HG03175 (cell line): ENCODE data around the gene TESMIN.

ENCODE experiments used
- ATAC-seq: cut with Tn5 transposase; IDR thresholded peaks from one replicate; pipeline ENCODE4 v1.9.1; 2021; ENCODE audit warnings: mild to moderate bottlenecking, moderate library complexity; ENCODE audit not compliant: unreplicated experiment

TESMIN gene

DNA sequence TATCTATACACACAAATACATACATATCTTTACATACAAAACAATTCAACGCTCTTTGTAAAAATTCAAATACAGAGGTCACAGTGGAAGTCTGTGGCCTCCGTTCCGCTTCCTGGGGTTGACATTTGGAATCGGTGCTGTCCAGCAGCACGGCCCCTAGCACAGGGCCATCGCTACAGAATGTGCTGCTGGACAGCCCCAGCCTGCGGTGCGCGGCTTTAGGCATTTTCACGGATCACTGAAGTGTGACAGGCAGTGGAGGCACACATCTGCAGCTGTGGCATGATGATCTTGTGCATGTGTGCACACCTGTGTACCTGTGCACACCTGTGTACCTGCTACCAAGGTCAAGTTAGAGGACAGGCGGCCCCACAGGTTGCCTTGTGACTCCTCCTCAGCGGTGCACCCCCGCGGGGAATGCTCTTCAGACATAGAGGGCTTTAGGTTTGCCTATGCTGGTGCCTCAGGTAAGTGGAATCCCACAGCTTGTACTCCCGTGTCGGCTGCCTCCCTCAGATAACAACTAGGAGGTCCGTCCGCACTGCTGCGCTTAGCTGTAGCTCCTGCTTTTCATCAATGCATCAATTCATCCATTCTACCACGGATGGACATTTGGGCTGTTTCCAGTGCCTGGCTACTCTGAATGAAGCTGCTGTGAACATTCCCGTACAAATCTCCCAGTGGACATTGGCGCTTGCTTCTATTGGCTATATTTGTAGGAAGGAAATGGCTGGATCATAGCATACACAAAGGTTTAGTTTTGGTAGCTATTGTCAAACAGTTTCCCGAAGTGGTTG, 37.1 kb downstream of the TESMIN start:
- no peak for ATAC-seq

DNA sequence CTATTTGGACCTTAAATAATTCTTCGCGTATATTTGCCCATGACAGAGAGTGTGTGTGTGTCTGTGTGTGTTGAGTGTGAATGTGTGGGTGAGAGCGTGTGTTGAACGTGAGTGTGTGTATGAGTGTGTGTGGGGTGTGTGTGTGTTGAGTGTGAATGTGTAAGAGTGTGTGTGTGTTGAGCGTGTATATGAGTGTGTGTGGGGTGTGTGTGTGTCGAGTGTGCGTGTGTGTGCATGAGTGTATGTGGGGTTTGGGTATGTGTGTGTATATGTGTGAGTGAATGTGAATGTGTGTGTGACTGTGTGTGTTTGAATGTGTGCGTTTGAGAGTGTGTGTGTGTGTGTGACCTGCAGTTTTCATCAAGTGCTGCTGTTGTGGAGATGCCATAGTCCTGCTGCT, 40.2 kb downstream of the TESMIN start:
- no peak for ATAC-seq

DNA sequence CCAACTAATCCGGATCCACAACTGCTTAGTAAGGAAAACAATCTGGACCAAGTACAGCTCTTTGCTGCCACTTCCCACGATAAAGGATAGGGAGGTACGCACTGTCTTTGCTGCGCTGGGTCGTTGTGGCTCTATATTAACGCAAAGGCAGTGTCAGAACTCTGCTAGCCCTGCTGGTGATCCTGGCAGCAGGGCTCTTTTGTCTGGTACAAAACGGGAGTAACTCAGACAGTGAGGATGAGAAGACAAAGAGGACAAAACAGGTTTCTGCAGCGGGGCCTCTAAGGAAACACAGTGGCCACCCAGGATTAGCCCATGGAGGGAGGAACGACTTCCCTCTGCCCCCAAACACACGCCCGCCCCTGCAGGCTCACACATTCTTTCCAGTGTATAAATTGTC, 40.9 kb downstream of the TESMIN start:
- ATAC-seq: no peak

DNA sequence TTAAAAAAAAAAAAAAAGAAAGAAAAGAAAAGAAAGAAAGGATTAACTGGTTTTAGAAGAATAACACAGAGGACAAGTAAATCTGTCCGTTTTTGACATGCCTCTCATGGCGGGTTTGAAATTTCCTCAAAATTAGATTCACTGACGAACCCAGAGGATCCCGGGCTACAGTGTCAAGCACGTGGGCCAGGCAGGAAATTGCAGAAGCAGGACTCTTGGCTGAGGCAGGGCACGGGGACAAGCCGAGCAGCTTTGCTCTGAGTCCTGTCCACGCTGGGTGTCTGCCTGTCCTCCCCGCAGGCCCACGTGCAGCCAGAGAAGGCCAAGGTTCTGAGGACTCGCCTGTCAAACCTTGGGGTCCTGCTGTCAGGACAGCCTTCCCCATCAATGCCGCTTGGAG, 42.3 kb downstream of the TESMIN start:
- ATAC-seq: no peak

DNA sequence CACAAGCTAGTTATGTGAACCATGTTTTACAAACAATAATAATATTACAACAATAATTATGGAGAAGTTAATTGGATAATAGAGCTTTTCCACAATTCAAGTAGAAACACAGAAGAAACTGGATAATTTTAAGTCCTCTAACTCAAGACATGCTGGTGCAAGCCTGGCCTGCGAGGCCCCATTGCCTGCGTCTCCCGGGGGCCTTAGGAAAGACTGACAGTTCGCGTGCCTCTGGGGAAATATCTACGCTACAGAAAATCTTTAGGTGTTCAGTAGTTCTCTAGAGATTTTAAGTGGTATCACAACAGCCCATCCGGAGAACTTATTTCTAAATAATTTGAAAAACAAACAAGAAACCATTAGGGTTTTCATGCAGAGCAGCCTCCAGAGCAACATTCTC, 43.8 kb downstream of the TESMIN start:
- no peak for ATAC-seq

DNA sequence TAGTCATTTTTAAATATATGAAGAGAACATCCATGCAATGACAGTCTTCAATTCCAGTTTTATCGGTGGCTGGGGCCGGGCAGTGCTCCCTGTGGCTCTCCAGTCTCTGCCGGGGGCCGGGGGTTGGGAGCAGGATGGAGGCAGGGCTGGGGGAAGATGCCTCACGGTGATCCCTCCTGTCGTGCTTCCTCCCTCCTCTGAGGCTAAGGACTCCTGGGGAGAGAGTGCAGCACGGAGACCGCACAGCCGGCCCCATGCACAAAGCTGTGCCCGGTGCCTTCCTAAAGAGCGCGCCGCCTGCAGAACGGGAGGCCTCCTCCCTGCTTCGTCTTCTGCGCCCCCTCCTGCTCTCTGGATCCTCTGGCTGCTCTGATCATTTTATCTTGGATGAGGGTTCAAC, 46.4 kb downstream of the TESMIN start:
- no peak for ATAC-seq

DNA sequence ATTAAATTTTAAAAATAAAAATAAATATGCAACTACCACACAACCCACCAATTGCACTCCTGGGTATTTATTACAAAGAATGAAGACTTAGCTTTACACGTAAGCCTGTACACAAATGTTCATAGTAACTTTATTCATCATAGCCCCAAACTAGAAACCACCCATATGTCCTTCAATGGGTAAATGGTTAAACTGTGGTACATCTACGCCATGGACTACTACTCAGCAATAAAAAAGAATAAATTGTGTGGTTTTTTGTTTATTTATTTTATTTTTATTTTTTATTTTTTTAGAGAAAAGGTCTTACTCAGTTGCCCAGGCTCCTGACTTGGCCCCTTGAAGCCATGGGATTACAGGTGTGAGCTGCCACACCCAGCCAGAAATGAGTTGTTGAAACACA, 52.3 kb downstream of the TESMIN start:
- no peak for ATAC-seq

DNA sequence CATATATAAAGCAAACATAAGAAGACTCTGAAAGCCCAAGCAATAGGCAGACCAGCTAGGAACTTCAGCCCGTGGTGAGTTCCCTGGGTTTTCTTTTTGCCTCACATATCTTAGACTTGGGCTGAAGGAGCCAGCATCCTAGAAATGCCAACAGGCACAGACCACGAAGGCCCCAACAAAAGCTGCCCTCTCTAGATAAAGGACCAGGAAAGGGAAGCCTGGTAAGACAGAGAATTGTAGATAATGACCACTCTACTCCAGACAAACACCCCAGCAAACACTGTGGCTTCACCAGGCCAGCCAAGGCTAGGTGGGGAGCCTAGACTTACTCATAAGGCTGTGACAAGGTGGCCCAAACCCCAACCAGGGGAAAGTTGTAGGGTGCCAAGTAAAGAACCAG, 55.8 kb downstream of the TESMIN start:
- no peak for ATAC-seq

DNA sequence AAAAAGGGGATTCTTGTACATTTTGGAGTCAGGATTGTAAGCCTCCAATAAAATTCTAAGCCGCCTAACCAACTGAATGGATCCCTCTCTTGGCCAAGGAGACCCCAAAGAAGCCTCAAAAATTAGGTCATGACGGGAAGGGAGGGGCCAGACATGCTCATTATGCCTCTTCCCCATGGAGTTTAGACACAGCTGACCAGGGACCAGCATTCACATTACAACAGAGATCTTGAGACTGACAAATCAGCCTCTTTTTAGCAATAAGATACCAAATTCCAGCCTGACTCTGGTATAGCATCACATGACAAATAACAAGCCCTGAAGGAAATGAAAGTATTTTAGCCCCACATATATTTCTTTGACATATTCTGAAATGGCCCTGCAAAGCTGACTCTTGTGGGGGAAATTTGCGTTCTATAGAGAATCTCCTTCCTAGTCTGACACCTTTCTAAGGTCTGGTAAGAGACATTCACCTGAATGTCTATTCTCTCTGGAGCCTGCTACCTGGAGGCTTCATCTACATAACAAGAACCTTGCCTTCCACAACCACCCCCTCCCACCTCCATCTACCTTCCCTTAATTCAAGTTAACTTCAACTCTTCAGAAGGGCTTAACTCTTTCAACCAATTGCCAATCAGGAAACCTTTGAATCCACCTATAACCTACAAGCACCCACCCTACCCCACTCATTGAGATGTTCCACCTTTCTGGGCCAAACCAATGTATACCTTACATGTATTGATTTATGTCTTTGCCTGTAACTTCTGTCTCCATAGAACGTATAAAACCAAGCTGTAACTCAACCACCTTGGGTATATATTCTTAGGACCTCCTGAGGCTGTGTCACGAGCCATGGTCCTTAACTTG, 56.7 kb downstream of the TESMIN start:
- ATAC-seq: no peak

DNA sequence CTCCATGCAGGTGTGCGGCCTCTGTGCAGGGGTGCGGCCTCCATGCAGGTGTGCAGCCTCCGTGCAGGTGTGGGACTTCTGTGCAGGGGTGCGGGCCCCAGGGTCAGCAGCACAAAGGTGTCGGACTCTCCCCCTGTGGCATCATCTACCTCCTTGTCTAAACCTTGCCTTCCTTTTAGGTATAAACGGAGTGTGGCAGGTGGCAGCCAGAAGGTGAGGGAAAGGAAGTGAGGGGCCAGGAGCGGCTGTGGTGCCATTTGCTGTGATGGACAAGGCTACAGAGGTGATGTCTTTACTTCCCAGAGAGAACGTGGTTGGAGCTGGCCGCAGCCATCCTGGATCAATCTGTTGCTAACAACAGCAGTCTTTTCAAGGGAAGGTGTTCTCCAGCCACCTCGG, 57.8 kb downstream of the TESMIN start:
- no peak for ATAC-seq

DNA sequence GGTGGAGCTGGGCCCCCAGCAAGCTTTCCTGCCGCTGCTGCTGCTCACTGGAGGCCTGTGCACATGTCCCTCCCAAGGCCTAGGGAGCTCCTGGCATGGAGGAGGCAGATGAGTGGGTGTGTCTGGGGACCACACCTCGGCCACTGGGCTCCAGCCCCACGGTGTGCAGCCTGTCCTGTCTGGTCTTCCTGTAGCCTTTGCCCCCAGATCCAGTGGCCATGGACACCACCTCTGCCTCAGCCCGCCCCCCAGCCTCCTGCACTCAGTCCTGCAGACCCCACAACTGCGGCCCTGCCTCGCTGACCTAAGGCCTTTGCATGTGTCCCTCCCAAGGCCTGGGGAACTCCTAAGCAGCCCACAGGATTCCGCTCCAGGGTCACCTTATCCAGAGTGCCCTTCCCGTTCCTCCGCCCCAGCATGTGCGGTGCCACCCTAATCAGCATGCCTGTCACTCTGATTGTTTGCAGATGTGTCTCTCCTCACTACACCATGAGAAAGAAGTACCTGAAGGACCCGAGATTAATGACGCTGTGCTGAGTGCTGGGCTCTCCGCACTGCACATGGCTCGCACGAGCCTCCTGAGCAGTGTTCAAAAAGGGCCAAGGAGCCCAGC, 58.3 kb downstream of the TESMIN start:
- no peak for ATAC-seq

DNA sequence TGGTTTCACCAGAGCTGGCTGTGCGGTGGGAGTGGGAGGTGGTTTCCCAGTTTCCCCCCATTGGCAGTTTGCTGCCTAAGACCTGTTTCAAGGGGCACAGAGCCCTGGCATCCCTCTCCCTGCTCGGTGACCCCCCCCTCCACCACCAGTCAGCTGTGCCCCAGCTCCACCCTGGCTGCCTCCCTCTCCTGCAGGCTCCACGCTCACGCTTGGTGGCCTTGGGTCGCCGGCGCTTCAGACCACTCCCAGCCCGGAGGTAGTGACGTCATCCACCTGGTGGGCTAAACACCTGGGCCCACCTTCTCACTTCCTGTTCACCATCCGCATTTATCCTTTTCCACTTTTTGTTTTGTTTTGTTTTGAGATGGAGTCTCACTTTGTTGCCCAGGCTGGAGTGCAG, 59.2 kb downstream of the TESMIN start:
- no peak for ATAC-seq

DNA sequence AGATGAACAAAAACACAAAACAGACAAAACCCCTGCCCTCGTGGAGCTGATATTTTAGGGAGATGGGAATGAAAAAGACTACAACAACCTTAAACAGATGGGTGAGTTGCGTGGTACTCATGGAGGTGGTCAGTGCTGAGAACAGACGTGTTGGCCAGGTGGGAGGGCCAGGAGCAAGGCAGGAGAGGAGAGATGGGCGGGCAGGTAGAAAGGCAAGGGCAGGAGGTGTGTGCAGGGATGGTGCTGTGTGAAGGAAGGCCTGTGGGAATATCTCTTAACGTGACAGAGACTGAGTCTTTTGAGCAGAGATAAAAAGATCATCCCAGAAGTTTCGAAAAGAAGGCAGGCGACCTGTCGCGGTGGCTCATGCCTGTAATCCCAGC, 59.9 kb downstream of the TESMIN start:
- ATAC-seq: no peak

DNA sequence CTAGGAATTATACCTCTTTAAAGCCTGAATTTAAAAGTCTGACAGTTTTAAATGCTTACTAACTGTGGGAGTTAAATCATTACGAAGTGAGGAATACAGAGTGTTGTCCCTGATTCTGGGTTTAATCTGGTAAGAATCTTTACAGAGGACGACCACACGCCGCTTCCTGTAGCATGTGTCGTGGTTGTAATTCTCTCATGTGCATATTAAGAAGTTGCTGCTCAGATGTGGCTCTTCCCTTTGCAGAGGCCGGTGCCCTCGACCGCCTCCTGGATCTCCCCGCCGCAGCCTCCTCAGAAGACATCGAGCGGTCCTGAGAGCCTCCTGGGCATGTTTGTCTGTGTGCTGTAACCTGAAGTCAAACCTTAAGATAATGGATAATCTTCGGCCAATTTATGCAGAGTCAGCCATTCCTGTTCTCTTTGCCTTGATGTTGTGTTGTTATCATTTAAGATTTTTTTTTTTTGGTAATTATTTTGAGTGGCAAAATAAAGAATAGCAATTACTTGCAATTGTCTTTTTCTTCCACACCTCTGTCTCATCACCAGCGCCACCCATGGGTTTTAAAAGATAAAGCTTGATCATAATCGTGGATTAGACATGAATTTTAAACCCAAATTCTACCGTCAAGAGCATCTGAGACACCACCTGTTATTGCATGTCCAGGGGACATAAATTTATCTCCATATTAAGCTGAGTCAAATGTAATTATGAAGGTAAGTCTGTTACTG, 60.5 kb downstream of the TESMIN start:
- no peak for ATAC-seq

DNA sequence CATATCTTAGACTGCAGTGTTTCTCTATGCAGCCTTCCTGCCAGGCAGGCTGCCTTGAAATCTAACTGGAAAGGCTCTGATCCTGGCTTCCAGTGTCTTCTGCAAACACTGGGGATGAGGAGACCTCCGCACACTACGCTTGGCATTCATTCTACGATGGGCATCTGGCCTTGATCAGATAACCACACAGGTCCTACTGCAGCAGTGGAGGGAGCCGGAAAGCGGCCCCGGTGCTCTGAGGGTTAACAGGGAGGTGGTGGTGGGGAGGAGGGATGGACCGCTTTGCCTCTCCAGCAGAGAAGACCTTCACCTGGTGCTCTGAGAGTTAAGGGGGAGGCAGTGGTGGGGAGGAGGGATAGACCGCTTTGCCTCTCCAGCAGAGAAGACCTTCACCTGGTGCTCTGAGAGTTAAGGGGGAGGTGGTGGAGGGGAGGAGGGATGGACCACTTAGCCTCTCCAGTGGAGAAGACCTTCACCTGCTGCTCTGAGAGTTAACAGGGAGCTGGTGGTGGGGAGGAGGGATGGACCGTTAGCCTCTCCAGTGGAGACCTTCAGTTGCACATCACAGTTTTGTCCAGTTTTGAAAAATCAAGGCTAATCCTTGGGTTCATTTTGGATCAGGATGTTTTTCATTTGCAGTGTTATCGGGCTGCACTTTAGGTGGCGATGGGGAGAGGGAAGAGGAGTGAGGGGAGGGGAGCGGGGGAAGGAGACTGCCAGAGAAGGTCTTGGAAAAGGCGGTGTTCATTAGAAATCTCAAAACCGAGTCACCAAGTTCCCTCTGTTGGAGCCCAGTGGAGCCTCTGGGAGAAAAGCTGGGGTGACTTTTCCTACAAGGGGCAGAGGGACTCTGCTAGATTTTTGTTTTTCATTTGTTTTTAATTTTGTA, 61.3 kb downstream of the TESMIN start:
- no peak for ATAC-seq

DNA sequence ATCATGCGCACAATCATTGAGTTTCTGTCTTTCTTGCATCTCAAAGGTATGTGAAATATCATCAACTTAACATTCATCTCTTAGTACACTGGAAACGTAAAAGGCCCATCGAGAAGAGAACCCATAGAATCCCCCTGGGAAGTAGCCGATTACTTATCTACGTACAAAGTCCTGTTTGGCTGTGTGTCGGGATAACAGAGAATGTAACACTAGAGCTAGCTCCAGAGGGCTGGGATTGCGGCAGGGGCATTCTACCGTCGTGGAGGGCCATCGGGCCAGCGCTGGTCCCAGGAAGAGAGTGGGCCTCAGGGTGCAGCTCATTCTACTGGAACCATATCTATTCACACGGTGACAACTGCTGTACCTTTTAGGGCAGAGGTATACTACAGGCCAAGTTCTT, 62.4 kb downstream of the TESMIN start:
- ATAC-seq: no peak

DNA sequence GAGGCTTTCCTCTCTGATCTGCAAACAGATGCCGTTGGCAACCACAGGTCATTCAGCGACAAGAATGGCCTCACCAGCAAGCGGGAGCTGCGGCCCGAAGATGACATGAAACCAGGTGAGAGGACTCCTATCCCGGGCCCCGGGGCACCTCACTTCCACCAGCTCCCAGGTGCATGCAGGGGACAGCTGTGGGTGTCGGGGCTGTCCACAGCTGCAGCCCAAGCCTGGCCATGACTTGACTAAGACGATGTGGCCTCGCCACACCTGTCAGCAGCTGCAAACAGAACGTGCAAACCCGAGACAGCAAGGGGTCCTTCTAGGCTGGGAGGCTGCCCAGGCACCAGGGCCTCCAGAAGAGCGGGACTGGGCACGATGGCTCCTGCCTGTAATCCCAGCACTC, 63.3 kb downstream of the TESMIN start:
- ATAC-seq: no peak

DNA sequence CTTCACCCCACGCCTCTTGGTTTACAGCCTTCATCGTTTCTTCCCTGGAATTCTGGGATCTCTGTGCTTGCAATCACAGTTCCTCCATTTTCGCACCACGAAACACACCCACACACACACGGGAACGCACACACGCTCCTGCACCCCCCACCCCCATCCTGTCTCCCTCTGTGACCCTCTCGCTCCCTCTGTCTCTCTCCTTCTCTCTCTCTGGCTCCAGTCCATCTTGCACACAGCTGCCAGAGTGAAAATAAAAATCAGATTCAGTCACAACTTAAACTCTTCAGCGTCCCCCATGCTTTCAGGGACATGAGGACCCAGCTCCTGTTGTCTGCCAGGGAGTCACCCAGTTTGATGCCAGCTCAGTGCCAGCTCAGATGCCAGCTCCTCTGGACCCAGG, 64.0 kb downstream of the TESMIN start:
- ATAC-seq: no peak

DNA sequence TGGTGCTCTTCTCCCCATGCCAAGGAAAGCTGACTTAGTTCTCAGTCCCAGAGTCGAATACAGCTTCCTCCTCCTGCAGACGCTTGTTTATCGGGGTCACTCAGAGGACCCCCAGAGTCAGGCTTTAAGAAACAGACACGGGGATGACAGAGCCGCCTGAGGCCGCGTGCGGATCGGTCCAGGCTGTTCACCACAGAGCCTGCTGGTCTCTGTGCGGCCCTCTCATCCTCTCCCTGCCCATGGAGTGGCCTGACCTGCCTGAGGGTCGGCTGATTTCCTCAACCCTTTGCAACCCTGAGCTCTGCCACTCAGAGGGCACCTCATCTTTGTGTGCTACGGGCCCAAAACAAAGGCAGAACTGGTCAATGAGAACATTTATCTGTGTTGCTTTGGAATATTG, 64.8 kb downstream of the TESMIN start:
- ATAC-seq: no peak

DNA sequence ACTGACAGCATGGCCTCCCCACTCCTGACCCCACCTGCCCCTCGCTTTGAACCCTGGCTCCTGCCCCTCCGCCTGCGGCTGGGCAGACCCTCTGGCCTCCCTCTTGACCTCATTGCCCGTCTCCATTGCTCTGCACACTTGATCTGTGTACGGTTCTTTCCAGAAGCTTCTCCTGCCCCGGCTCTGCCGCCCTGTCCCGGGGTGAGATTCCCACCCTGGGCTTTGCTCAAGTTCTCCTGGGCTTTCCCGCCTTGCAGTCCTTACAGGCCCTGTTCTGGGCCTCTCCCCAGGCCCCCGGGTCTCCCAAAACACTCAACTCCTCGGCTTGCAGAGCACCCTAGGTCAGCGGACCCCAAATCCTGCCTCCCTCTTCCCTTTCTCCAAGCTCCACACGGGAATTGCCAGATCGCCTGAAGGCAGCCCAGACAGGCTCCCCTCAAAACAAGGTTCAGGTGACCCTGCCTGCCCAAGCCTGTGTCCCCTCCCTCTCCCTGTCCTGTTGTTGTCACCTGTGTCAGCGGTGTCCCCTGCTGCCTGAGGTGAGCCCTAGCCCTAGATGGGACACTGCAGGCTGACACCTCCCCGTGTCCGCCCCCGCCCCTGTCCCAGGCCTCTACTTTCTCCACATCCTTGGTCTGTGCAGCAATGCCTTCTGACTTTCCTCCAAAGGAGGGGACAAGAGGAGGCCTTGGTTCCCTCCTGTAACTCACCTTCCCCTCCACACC, 65.5 kb downstream of the TESMIN start:
- ATAC-seq: no peak
